ENCODE data around the gene SH2D6.

The SH2D6 gene

GRCh38 chr2:85462322-85462721 is 43.8 kb downstream of the SH2D6 start:
- TF ChIP-seq FOXP2 (optimal IDR thresholded peaks at IDR 0.05; ENCODE audit: borderline replicate concordance, extremely low read depth, extremely low read length, insufficient read depth) (no peak), TAF1 (IDR thresholded peaks at IDR 0.05; ENCODE audit: borderline replicate concordance, insufficient read depth, low read length) (no peak), POLR2AphosphoS5 (IDR thresholded peaks at IDR 0.05; ENCODE audit: low read depth, low read length) (no peak), SIN3A (IDR thresholded peaks at IDR 0.05; ENCODE audit: borderline replicate concordance, insufficient read depth, low read length) (no peak)
- TF ChIP-seq, protein P1, sequence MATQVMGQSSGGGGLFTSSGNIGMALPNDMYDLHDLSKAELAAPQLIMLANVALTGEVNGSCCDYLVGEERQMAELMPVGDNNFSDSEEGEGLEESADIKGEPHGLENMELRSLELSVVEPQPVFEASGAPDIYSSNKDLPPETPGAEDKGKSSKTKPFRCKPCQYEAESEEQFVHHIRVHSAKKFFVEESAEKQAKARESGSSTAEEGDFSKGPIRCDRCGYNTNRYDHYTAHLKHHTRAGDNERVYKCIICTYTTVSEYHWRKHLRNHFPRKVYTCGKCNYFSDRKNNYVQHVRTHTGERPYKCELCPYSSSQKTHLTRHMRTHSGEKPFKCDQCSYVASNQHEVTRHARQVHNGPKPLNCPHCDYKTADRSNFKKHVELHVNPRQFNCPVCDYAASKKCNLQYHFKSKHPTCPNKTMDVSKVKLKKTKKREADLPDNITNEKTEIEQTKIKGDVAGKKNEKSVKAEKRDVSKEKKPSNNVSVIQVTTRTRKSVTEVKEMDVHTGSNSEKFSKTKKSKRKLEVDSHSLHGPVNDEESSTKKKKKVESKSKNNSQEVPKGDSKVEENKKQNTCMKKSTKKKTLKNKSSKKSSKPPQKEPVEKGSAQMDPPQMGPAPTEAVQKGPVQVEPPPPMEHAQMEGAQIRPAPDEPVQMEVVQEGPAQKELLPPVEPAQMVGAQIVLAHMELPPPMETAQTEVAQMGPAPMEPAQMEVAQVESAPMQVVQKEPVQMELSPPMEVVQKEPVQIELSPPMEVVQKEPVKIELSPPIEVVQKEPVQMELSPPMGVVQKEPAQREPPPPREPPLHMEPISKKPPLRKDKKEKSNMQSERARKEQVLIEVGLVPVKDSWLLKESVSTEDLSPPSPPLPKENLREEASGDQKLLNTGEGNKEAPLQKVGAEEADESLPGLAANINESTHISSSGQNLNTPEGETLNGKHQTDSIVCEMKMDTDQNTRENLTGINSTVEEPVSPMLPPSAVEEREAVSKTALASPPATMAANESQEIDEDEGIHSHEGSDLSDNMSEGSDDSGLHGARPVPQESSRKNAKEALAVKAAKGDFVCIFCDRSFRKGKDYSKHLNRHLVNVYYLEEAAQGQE (IDR thresholded peaks at IDR 0.05; ENCODE audit: insufficient read depth in 1 of 2, low read depth in 2 of 2, low read length in 2 of 2), result no peak

DNA sequence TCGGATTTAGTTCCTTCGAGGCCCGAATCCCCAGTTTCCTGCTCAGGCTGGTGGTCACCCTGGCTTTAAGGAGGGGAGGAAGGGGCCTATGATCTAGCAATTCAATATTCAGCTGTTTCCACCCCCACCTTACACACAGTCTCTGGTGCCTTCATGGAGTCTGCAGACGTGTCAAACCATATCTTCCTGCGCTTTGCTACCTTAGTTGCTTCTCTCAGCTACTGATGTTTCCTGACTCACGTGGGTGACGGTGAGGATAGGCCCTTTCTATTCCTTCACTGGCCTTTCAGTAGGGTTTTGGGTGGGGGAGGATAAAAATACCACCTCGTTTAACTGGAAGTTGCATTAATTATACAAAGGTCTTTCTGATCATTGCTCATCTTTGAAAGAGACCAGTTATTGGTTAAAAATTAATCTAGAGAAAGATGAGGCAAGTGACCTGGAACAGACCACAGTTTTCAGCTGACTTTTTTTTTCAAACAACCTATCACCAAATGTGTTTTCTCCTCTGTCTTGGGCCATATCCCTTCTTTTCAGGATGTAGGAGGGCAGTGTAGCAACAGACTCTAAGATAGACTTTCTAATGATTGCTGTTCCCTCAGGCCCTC is 49.7 kb downstream of the SH2D6 start:
- TF ChIP-seq FOXP2 (optimal IDR thresholded peaks at IDR 0.05; ENCODE audit: borderline replicate concordance, extremely low read depth, extremely low read length, insufficient read depth), result no peak
- TF ChIP-seq, protein P1 (IDR thresholded peaks at IDR 0.05; ENCODE audit: insufficient read depth in 1 of 2, low read depth in 2 of 2, low read length in 2 of 2), result no peak
- TF ChIP-seq TAF1 (IDR thresholded peaks at IDR 0.05; ENCODE audit: borderline replicate concordance, insufficient read depth, low read length), result no peak
- TF ChIP-seq POLR2AphosphoS5 (IDR thresholded peaks at IDR 0.05; ENCODE audit: low read depth, low read length), result no peak
- TF ChIP-seq SIN3A (IDR thresholded peaks at IDR 0.05; ENCODE audit: borderline replicate concordance, insufficient read depth, low read length), result no peak

- no peak for TF ChIP-seq SIN3A (IDR thresholded peaks at IDR 0.05; ENCODE audit: borderline replicate concordance, insufficient read depth, low read length)
- no peak for TF ChIP-seq TAF1 (IDR thresholded peaks at IDR 0.05; ENCODE audit: borderline replicate concordance, insufficient read depth, low read length)
- no peak for TF ChIP-seq FOXP2 (optimal IDR thresholded peaks at IDR 0.05; ENCODE audit: borderline replicate concordance, extremely low read depth, extremely low read length, insufficient read depth)
- no peak for TF ChIP-seq POLR2AphosphoS5 (IDR thresholded peaks at IDR 0.05; ENCODE audit: low read depth, low read length)
- TF ChIP-seq, protein P1 (IDR thresholded peaks at IDR 0.05; ENCODE audit: insufficient read depth in 1 of 2, low read depth in 2 of 2, low read length in 2 of 2), result no peak
Measured at GRCh38 chr2:85468704-85469349, 50.3 kb downstream of the SH2D6 start.

DNA sequence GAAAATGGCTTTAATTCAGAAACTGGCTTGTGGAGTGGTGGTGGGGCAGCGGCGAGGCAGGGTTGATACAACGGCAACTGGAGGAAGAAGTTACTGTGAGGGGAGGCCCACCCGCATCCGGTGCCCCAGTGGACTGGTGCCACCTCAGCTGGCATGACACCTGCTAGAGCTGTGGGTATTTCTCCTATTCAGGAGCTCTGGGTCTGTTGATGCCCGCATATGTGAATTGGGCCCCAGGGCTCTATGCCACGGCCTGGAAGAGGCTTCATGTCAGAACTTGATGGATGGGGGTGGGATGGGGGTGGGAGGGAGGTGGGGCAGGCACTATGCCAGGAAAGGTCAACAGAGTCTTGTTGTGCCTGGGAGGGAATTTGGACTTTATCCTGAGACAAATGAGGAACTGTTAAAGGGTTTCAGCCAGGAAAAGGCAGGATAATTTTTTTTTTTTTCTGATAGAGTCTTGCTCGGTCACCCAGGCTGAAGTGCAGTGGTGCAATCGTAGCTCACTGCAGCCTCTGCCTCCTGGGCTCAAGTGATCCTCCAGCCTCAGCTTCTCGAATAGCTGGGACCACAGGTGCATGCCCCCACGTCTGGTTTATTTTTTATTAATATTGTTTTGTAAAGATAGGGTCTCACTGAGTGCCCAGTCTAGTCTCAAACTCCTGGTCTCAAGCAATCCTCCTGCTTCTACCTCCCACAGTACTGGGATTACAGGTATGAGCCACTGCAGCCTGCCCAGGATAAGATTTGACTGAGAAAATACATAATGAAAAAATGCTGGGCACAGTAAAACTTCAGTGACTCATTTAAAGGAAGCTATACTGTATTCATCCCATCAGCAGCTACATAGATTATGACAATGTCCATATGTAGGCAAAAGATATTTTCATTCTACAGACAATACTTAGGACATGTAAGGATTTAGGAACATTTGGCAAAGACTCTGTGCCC is 52.6 kb downstream of the SH2D6 start:
- TF ChIP-seq FOXP2 (optimal IDR thresholded peaks at IDR 0.05; ENCODE audit: borderline replicate concordance, extremely low read depth, extremely low read length, insufficient read depth), result no peak
- TF ChIP-seq TAF1 (IDR thresholded peaks at IDR 0.05; ENCODE audit: borderline replicate concordance, insufficient read depth, low read length), result no peak
- no peak for TF ChIP-seq POLR2AphosphoS5 (IDR thresholded peaks at IDR 0.05; ENCODE audit: low read depth, low read length)
- TF ChIP-seq, protein P1 (IDR thresholded peaks at IDR 0.05; ENCODE audit: insufficient read depth in 1 of 2, low read depth in 2 of 2, low read length in 2 of 2), result no peak
- no peak for TF ChIP-seq SIN3A (IDR thresholded peaks at IDR 0.05; ENCODE audit: borderline replicate concordance, insufficient read depth, low read length)

Measured in PFSK-1 (cell line).